Central memory CD4-positive, alpha-beta T cell (primary cell): ENCODE results near the gene CDH10.

Experiments used
- DNase-seq: peaks from one replicate; pipeline ENCODE4 v3.0.0; 2022
- total RNA-seq, 3 experiments: gene quantifications; one replicate each; lab custom pipeline; 2026; lab: John Stamatoyannopoulos, UW

Gene CDH10
- 0 reads per million in 3 experiments for total RNA-seq

DNA sequence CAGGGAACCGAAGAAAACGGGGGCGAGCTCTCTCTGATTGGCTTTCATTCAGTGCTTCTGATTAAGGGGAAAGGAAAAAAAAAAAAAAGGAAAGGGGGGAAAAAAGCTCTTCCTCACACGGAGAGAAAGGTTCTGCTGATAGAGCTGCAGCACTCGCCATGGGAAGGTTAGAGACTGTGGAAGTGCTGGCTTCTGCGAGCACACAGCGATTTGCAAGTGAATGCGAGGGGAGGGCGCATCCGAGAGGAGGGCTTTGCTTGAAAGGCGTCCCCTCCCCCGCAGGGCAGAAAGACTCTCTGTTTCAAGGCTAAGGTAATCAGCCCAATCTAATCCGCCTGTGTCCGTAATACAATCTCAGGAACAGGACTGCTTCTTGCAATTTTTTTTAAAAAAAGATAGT lies at the start of gene CDH10:
TSS of gene CDH10 (minus strand) at position 218 of the 400 bp plus-strand sequence. CDS start 51,488 bp downstream, outside the sequence.
- DNase-seq, result no peak

DNA sequence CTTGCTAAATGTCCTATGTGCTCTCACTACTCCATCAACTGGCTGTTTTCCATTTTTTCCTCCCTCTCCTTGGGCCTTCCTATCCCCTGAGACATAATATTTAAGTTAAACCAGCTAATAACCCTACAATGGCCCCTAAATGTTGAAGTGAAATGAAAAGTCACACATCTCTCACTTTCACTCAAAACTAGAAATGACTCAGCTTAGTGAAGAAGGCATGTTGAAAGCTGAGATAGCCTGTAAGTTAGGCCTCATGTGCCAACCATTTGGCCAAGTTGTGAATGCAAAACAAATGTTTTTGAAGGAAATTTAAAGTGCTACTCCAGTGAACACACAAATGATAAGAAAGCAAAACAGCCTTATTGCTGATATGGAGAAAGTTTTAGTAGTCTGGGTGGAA lies 48.8 kb upstream of the CDH10 start:
- no peak for DNase-seq

DNA sequence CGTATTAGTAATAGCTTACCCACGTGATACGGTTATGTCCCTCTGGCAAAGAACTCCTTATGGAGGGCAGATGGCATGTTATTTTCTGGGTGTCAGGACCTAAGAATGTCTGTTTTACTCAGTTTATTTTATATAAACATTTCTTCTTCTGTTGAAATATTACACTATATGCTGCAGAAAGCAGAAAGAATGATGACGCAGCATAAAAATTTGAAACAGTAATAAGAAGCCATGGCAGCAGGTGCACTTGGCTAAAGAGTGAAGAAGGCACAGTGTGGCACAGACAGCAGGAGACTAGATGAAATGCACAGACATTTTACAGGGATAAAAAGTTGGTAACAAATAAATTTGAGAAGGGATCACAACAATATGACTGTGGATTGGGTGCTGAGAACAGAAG lies 46.3 kb upstream of the CDH10 start:
- DNase-seq, result no peak

DNA sequence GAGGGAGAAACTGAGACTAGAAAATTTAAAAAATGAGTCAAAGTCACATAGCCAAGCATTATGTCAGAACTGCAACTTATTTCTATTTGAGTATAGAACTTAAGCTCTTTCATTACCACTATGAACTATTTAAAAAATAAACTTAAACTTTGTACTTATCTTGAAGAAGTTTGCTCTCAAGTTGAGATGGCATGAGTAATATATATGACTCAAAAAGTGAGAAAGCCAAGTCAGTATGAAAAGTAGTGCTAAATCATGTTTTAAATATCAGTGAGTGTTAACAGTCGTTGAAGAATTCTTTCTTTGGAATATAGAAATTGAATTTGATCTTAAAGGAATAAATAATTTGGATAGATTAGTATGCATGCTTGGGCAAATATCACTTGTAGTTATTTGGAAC lies 36.3 kb upstream of the CDH10 start:
- no peak for DNase-seq

DNA sequence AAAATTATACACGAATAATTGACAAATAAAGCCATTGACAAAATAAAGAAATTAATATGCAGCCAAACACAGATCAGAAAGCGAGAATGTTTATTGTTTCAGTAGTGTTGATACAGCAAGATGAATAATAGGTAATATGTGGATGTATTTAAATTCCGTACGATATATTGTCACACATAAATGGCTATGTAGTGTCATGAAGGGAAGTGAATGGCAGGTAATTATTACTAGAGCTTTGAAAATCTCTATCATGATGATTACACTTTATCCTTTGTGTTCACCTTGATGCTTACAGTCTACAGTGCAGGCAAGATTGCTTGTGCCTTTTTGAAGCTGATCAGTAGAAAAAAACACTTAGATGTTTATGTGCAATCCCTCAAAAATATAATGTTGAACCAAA lies 23.3 kb upstream of the CDH10 start:
- DNase-seq, result no peak

DNA sequence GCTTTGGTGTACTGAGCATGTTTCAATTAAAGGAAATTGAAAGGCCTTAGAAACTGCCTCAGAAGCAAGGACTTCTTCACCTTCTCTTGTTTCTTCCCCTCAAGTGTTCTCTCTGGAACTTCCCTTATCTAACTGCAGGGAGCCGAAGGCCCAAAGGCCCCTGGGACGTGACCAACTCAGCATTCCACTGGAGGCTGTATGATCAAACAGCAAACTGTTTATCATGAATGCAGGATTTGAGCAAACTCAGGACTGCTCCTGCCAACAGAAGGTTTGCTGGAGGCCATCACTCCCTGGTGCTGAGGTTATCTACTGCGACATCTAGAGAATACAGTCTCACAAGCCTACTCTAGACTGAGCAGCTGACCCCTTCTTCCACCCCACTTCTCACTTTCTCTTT lies 4.8 kb upstream of the CDH10 start:
- DNase-seq, result no peak

DNA sequence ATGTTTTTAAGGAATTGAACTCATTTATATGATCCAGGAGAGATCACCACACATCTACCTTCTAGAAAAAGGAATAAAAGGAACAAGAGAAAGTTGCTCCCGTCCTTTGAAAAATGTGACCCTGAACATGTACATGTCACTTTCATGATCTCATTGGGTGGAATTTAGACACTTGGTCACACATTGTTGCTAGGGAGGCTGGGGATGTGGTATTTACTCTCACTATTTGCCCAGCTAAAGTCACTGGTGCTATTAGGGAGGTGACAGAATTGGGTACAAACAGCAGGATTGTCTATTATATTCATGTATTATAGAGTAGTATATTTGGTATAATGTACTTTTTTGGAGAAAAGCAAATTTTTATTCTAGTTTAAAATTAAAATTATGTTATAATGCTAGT lies 2.1 kb upstream of the CDH10 start:
- DNase-seq, result no peak

DNA sequence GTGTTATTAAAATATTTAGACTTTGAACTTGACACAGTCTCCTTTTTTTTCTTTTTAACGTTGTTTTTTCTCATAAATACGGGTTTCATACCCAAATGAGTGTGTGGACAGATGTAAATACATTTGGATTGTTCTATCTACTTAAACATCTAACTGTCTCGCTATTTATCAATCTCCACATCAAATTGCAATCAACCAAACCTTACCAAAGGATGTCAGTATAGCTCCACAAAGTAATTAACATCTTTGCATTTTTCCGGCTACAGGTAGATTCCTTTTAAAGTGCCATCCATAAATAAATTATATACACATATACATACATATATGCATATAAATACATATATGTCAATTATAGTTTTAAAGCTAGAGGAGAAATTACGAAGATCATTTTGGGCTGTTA lies 705 bp upstream of the CDH10 start:
- no peak for DNase-seq

DNA sequence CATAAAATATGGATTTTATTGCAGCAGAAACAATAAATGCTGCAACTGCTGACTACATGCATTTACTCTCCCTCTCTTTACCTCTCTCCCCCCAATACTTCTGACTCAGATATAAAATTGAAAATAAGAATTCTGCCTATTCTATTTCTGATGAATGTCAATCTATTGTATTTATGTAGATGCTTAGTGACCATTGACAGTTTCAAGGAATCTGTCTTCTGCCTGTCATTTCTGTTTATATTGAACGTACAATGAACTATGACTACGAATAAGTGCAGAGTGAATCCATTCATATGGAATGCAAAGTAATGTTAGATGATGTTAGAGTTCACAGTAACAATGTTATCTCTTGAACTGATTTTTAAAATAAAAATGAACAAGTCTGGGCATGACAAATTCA lies 898 bp downstream of the CDH10 start:
- DNase-seq, result no peak

DNA sequence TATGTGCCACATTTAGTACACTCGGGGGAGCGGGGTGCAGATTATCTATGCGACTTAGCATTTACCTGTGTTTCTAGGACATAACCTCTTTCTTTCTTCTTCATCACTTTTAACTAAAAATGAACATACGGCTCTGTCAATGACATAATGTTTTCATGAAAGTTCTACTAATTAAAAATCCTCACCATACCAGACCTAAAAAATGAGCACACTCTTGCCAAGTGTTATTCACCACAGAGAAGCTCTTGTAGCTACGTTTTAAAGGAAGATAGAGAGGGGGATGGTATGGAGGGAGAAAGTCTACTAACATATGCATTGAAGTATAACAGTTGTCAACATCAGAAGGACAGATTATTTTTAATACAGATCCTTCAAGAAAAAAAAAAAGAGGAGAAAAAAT lies 1.6 kb downstream of the CDH10 start:
- no peak for DNase-seq

DNA sequence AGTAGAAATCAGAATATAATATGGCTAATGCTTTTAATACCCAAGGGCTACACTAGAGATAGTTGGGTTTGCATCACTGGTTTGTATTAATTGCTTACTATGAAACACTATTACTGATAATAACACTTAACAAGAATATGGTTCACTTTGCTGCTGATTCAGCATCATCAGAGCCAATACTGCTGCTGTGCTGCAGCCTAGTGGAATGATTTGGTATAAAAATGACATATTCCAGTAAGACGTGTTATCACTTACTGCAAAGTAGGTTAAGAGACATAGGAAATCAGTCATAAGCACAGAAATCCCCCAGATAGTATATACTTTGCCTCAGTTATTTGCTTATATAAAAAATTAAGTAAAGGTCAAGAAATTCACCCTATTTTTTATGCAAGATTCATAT lies 2.8 kb downstream of the CDH10 start:
- no peak for DNase-seq

DNA sequence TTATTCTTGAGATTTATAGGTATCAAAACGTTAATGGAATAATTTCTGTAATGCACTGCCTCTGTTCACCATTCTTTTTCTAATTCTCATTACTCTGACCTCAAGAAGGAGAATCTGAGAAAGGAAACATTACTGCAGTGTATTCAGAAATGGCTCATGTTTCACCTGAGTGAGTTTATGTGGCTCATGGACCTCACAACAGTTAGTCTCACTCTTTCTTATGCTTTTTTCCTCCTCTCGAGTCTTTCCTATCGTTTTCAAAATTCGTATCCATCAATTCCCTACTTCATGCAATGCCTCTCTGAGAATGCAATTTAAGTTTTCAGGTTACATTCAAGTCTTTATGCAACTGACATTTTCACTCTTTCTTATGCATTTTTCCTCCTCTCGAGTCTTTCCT lies 9.6 kb downstream of the CDH10 start:
- no peak for DNase-seq

DNA sequence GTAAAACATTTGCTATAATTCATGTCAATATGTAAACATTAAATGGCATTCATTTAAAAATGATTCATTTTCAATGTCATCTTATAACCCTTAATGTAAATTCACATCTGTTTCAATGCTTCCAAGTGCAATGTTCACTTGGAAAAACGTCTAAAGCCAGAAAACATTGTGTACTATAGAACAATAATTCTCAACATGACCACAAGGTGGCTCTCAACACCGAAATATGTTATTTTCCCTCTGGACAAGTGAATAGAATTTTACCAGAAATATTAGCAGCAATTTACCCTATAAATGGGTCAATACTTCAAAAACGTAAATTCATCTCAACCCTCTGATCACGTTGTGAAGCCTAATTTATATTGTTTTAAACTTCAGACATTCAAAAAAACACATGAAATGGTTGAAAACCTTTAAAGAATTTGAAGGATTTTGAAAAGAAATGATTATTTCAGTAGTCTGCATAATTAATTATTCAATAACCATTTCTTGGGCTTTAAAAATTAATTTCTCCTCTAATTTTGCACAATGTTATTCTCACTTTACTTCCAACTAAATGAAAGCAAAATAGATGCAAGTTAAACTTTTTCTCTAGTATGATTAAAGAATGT lies 11.0 kb downstream of the CDH10 start:
- no peak for DNase-seq

DNA sequence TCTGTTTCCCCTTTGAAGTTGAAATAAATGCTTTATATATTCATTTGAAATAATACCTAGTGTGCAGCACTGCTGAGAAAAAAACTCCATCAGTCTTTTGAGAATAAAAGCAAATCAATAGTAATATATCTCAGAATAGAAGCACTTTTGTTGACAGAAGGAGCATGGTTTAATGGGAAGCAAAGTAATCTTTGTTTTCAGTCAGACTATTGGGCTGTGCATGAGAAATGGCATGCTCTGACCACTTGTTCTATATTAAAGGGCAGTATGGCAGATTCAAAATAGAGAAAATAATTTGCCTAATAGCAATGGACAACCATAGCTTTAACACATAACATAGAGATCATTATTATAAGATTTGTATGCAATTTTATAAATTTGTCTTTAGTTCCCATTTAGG lies 12.4 kb downstream of the CDH10 start:
- DNase-seq, result no peak

DNA sequence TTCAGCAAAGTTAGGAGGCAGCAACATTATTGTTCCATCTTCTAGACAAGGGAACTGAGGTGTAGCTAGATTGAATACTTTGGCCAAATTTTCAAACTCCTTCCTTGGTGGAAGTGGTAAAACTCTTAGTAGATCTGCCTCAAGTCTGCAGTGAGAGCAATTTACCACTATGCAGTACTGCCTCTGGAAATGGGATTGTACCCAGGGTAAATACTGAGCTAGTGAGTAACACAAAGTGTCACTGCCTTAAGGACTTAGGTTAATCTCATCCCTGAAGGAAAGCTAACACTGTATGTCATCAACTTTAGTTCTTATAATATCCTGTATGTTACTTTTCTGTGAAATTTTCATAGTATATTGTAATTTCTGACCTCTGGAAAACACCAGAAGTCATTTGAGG lies 13.9 kb downstream of the CDH10 start:
- DNase-seq, result no peak

DNA sequence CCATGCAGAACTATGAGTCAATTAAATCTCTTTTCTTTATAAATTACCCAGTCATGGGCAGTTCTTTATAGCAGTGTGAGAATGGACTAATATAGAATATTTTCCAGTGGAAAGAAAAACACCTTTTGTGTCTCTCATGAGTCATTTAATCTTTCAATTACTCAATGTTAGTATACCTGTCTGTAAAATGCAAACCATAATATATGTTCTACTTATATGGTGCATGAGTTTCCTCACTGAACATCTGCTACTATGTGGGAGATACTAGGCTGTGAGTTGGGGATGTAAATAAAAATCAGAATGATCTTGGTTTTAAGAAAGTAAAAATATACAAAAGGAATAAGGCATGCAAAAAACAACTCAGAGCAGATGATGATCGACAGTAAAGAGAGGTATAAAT lies 15.0 kb downstream of the CDH10 start:
- DNase-seq, result no peak

DNA sequence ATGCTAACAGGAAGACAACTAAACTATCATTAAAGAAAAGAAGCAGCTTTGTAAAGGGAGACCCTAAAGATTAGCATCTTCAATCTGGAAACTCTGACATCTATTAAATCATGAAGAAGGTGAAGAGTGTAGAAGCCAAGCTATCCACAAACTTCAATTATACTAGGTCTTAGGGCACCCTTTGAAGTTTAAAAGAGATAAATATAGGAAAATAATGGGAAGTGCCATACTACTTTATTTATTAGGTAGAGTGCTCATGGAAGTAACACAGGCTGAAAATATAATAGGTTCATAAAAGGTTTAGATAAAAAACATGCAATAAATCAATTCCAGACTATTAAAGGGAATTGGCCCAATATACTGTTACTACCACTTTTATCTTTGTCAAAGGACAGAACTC lies 19.9 kb downstream of the CDH10 start:
- DNase-seq, result no peak

DNA sequence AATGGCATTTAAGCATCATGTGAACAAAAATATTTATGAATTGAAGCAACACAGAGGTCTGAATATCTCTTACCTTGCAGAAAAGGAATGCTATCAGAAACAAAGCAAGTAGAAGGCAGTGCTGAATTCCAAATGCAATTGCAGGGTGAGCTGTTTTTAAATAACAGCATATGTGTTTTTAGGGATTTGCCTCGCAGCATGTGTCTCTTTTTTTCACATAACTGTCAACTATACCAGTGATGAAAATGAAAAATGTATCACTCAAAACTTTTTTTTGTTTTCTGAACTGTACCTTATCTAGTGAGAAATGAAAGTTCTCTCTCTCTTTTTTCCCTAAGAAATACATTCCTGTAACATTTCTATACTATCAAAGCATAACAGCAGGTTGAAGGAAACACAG lies 21.2 kb downstream of the CDH10 start:
- DNase-seq, result no peak

DNA sequence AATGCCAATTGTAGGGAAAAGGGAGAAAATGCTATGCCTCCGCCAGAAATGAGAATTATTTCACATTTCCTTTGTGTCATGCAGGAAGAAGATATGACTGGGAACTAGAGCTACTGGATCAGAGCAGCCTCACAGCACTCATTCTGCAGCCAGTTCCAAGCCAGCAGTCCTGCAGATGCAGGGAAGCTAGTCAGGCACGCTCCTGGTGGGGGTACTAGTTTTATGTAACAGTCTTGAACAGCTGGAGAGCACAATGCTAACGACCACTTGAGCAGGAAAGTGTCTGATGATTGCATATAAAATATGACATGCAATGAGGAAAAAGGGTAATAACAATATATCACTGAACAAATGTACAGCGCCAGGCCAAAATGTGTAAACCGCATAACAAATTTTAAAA lies 21.7 kb downstream of the CDH10 start:
- DNase-seq, result no peak

DNA sequence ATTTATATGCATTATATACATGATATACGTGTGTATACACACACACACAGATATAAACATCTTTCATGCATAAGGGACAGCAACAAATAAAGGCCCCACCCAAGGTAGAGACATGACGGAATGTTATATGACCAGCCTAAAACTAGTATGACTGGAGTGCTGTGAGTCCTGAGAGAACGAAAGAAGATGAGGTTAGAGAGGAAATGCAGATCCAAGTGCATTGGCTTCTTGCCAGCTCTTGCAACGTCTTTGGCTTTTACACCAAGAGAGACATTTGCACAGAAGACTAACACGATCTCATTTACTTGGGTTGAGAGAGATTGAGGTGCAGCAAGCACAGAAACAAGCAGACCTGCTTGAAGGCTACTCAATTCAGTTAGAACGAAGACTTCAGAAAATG lies 23.0 kb downstream of the CDH10 start:
- no peak for DNase-seq

DNA sequence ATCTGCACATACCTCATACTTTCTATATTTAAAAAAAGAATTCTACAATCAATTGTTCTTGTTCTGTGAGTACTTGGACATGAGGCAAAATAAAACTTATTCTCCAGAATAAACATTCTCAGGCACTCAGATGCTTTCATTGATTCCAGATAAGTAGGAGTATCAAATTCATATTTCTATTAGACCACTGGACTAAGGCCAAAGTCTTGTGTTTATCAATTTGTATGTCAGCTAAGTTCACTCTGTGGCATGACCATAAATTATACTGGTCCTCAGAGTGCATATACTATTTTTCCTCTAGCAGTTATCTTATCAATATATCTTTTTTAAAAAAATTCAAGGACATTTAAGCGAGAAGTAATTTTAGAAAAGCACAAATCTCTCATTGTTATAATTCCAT lies 28.2 kb downstream of the CDH10 start:
- no peak for DNase-seq

DNA sequence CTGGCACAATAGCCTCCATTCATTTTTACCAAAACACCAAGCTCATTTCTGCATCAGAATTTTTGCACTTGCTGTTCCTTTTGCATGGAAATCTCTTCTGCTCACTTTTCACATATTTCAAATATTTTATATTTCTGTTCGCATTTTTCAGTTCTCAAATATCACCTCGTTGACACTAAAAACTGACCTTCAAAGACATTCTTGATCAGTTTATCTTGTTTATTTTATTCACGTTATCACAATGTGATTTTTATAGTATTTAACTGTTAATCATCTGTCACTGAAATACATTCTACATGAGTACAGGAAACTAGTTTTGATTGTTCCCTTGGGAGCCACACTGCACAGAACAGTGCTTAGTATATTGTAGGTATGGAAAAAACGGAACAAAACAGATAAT lies 29.6 kb downstream of the CDH10 start:
- DNase-seq, result no peak

DNA sequence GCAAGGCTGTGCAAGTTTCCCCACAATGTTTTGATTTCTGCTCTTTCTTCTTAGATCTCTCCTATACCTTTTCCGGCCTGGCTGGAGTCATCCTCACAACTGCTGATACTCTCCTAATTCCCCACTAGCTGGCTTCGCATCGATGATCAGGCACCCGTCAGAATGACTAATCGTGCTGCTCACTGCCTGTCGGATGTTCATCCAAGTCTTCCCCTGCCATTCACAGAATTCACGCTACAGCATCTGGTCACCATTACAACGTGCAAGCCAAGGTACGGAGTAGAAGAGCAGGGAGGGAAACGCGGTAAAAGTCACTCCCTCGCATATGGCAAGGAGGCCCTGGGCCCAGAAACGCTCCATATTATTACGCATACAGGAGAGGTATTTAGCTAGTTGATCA lies 35.1 kb downstream of the CDH10 start:
- no peak for DNase-seq

DNA sequence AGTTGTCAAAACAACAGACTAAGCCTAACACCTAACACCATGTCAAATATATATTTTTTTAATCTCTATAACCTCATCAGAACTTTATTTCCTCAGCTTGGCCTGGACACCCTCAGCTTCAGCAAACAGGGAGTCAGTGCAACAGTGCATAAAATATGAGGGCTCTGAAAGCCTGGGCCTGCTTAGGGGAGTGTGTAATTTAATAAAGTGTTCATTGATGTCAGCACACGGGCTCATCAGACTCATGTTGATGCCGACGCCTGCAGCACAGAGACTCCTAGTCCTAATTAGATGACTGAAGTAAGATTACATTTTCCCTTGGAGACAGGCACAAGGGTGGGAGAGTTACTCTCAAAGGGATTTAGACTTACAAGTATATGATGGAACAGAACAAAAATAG lies 37.8 kb downstream of the CDH10 start:
- DNase-seq, result no peak

DNA sequence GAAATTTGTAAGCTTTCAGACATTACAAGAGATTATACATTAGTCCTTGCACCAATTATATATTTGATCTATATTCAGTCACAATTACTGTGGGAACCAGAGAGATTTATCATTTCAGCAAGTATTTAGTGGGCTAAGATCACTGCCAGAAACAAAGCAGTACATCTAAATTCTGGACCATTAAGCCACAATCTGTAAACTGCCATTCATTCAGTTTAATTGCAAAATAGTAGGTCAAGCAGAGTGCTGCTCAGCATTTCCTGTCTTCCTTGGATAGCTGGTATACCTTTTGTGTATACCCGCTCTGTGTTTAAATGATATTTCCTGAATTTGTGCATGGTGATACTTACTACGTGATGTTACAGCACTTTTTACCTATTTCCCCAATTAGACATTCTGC lies 42.6 kb downstream of the CDH10 start:
- DNase-seq, result no peak

DNA sequence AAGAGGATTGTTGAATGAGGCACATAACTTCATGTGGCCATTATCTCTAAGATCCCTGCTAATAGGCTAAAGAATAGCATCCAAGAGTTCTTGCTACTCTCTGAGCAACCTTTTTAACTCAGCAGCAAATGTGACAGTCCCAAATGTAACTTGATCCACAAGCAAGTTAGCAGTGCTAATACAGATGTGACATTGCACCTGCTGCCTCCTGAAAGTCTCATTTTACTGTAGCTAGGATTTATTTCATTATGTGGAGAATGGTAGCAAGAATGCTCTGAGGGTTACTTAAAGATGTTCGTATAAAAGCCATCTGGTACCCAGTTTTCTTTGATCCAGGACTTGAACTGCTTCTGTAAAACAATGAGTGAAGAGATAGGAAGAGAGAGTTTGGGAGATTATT lies 45.8 kb downstream of the CDH10 start:
- DNase-seq, result no peak
